GM19468 (cell line): Measurements from ENCODE around the gene RNF17.

ENCODE experiments used
- ATAC-seq: cut with Tn5 transposase; IDR thresholded peaks from one replicate; pipeline ENCODE4 v1.9.1; 2021; ENCODE audit warnings: mild to moderate bottlenecking, moderate library complexity, moderate number of reproducible peaks; ENCODE audit not compliant: unreplicated experiment; ENCODE audit errors: extremely low read depth

Gene RNF17

GRCh38 chr13:24894277-24894971 is 130.5 kb downstream of the RNF17 start:
- ATAC-seq, result no peak

- no peak for ATAC-seq
Observed at GRCh38 chr13:24894972-24895300, 131.0 kb downstream of the RNF17 start.

GRCh38 chr13:24896061-24896460 is 132.1 kb downstream of the RNF17 start:
- no peak for ATAC-seq

- ATAC-seq, result no peak
Observed at GRCh38 chr13:24897293-24897692, 133.3 kb downstream of the RNF17 start.

- ATAC-seq, result no peak
Observed at GRCh38 chr13:24899601-24900000, 135.6 kb downstream of the RNF17 start.

GRCh38 chr13:24900507-24900906 is 136.5 kb downstream of the RNF17 start:
- ATAC-seq, result peak; percentile 32

GRCh38 chr13:24905242-24905641 is 141.3 kb downstream of the RNF17 start:
- no peak for ATAC-seq

DNA sequence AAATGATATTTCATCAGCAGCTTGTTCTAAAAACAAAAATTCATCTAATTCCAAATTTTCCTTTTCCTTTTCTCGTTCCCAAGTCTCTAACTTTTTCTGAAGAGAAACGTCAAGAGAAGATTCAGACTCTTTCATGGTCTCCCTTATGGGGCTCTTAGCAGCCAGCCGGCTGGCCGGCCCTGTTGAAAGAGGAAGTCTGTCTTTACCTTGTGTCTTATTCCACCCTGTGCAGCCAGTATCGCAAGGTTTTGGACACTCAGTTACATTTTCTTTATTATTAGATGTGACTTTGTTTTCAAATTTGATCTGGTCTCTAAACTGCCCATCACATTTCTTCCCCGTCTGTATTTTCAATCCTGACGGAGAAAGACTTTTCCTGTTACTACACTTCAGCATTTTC is 142.3 kb downstream of the RNF17 start:
- no peak for ATAC-seq

GRCh38 chr13:24910502-24911132 is 146.6 kb downstream of the RNF17 start:
- no peak for ATAC-seq

GRCh38 chr13:24911133-24911908 is 147.4 kb downstream of the RNF17 start:
- ATAC-seq, result no peak

GRCh38 chr13:24916464-24916863 is 152.5 kb downstream of the RNF17 start:
- ATAC-seq, result no peak

GRCh38 chr13:24921003-24921402 is 157.0 kb downstream of the RNF17 start:
- ATAC-seq, result no peak

DNA sequence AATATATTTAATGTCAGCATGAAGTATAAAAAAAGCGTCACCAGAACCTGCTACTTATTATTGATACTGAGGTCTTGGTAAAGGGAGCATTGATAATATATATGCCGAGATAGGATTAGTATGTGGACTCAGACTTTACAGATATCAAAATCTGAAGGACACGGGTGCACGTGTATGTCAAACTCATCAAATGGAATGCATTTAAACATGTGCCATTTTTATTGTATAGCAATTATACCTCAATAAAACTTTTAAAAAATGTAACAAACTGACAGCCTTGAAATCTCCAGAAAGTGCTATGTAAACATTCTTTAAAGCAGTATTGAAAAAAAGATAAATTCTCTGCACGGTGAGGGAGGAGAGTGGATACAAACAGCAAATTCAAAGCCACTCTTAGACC is 157.9 kb downstream of the RNF17 start:
- no peak for ATAC-seq

- ATAC-seq, result peak; percentile 16
Observed at GRCh38 chr13:24922387-24922744, 158.4 kb downstream of the RNF17 start.

DNA sequence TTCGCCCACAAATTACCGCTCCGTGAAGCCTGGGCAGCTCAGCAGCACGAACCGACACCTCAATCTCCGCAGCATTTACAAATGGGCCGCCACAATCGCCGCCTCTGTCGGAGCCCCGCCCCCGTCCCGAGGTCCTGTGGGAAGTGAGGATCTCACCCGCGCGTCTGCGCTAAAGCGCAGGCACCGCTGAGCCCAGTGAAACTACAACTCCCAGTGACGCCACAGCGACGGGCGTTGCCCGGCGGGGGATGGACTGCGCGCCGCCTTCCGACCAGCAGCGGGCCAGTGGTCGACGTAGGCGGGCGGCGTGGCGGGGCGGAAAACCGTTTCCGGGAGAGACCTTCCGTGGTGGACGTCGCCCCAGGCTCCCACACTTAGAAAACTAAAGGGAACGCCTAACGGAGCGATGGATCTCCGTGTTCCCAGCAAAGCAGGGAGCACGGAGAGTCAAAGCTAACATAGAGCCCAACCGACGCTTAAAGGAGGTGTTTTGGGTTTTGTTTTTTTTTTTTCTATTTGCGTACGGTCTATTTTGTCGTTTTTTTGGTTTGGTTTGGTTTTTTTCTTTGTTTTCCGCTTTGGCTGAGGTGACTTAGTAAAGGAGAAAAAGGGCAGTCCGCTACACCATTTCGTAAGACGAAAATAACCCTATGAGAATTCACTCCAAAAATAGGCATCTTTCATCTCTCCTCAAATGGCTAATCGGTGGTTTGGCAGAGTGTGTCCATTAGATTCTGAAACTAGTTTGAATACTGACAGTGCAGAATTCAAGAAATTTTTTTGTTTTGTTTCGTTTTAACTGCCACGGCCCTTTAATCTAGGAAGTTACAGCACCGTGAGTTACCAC is 159.0 kb downstream of the RNF17 start:
- peak; percentile 90 for ATAC-seq

DNA sequence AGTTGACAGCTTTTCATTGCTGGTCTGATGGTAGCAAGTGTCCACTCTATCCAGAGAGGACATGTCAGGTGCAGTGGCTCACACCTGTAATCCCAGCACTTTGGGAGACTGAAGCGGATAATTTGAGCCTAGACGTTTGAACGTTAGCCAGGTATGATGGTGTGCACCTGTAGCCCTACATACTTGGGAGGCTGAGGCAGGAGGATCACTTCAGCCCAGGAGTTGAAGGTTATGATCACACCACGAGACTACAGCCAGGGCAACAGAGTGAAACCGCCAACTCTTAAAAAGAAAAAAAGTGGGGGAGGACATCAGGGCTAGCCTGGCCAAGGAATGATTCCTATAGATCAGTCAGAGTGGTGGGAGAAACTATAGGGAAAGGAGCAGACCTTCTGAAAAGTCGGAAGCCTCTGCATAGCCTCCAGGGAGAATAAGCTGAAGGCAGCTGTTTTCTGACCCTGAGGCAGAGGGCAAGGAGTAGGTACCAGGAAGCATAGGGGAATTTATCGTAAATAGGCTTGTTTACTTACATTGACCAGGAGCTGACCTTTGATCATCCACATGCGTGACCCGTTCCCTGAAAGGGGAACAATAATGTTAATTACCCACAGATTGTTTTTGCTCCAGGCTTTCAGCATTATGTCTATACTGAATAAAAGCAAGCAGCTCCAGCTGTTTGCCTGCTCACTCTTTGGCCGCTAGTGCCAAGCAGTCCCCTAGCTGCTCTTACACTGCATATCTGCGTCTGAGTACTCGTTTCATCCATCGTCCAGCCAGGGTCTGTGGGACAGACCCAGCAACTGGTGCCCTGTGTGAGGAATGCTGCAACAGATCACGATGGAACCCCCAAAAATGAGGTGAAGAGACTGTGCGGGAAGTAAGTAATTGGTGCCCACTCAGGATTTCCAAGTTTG is 161.6 kb downstream of the RNF17 start:
- no peak for ATAC-seq

DNA sequence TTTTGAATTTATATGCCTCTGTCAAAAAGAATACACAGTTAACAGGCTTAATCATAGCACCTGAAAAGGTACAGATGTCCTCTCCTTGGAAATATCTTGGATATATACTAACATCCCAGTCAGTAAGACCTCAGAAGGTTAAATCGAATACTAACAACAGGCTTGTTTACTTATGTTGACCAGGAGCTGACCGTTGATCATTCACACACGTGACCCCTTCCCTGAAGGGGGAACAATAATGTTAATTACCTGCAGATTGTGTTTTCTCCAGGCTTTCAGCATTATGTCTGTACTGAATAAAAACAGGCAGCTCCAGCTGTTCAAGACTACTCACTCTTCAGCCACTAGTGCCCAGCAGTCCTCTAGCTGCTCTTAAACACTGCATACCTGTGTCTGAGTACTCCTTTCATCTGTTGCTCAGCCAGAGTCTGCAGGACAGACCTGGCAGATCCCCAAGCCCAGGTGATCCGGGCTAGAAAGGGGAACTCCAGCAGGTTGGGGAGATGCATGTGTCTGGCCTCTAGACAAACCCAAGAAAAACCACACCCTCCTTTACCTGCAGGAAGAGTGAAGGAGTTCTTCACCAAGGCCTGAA is 163.9 kb downstream of the RNF17 start:
- ATAC-seq, result no peak

GRCh38 chr13:24929196-24929595 is 165.2 kb downstream of the RNF17 start:
- ATAC-seq, result no peak
